Endothelial cell of umbilical vein (primary cell): ENCODE data around the gene HNRNPH2. TPM values are rescaled to one million over a fixed set of nuclear protein-coding genes. Genes with fewer than 3 reads are reported as not detected.

Experiments used
- BruUV-seq: library from RNA; stranded (reverse); fragments of 400-500 nt; replicated peaks from 2 replicates; lab custom pipeline; 2021; lab: Mats Ljungman, UMichigan
- CTCF ChIA-PET: fragments of 300-600, 350-600 bp; sonication (Branson Sonifier 250); formaldehyde crosslinking; loops from one replicate; lab custom pipeline; 2021; ENCODE audit warnings: antibody characterized with exemption, inconsistent platforms; lab: Charles Lee
- POLR2A ChIA-PET: fragments of 300-600, 350-600 bp; sonication (Branson Sonifier 250); formaldehyde crosslinking; loops from one replicate; lab custom pipeline; 2021; ENCODE audit warnings: antibody characterized with exemption, inconsistent platforms; lab: Charles Lee
- DNase-seq: peaks from one replicate; pipeline ENCODE4 v3.0.0-alpha.2; 2011; ENCODE audit warnings: low read depth, low spot score
- FAIRE-seq: peaks from 2 replicates; lab custom pipeline; 2011; peaks lifted over from hg19 to GRCh38; lab: Jason Lieb, UNC
- H2AFZ ChIP-seq: 2 replicates; pipeline ENCODE4 v1.6.0; 2012; ENCODE audit warnings: low read depth, low read length, control low read depth, inconsistent platforms
- H3K27ac ChIP-seq: 2 replicates; pipeline ENCODE4 v1.5.1; 2011; ENCODE audit warnings: low read depth, mild to moderate bottlenecking, control low read depth, low read length, moderate library complexity; ENCODE audit not compliant: insufficient read depth
- H3K27me3 ChIP-seq, 2 experiments: 2 replicates each; pipeline versions ENCODE4 v1.6.0 to v1.6.1; 2011; ENCODE audit warnings: low read length in 2 of 2, mixed read lengths in 1 of 2; ENCODE audit not compliant: control insufficient read depth in 2 of 2, insufficient read depth in 2 of 2
- H3K36me3 ChIP-seq, 2 experiments: 2 replicates in 1 of 2; 3 replicates in 1 of 2; pipeline ENCODE4 v1.5.1; 2011; ENCODE audit warnings: low read length in 2 of 2, mild to moderate bottlenecking in 1 of 2, moderate library complexity in 1 of 2; ENCODE audit not compliant: control insufficient read depth in 2 of 2, insufficient read depth in 2 of 2; ENCODE audit errors: extremely low read depth in 1 of 2
- H3K4me1 ChIP-seq: 3 replicates; pipeline ENCODE4 v1.5.1; 2011; ENCODE audit warnings: mild to moderate bottlenecking, low read length; ENCODE audit not compliant: control insufficient read depth, insufficient read depth; ENCODE audit errors: extremely low read depth
- H3K4me2 ChIP-seq: 2 replicates; pipeline ENCODE4 v1.6.1; 2011; ENCODE audit warnings: low read length, control low read depth, mixed read lengths; ENCODE audit not compliant: insufficient read depth
- H3K4me3 ChIP-seq, 3 experiments: fragments of 200-600 bp in 1 of 3; sonication (generic), shearing (Covaris generic) in 1 of 3; replicated peaks in 1 of 3; 2 replicates each; pipeline ENCODE4 v1.5.1; 2011 to 2016; ENCODE audit warnings: control low read depth in 3 of 3, low read length in 3 of 3, mild to moderate bottlenecking in 2 of 3, inconsistent platforms in 1 of 3, low read depth in 1 of 3, moderate library complexity in 1 of 3; ENCODE audit not compliant: insufficient read depth in 1 of 3
- H3K79me2 ChIP-seq: 2 replicates; pipeline ENCODE4 v1.6.0; 2012; ENCODE audit warnings: low read length, inconsistent platforms; ENCODE audit not compliant: control insufficient read depth, insufficient read depth
- H3K9ac ChIP-seq: replicated peaks from 2 replicates; pipeline ENCODE3; 2011; ENCODE audit warnings: low read length, control low read depth; ENCODE audit not compliant: insufficient read depth; ENCODE audit errors: extremely low read depth
- H3K9me1 ChIP-seq: replicated peaks from 3 replicates; pipeline ENCODE4 v1.6.0; 2011; ENCODE audit warnings: mild to moderate bottlenecking, low read length; ENCODE audit not compliant: control insufficient read depth, insufficient read depth; ENCODE audit errors: extremely low read depth
- H3K9me3 ChIP-seq: replicated peaks from 2 replicates; pipeline ENCODE4 v1.5.1; 2012; ENCODE audit warnings: low read length, inconsistent platforms; ENCODE audit not compliant: control insufficient read depth, insufficient read depth
- H4K20me1 ChIP-seq: replicated peaks from 2 replicates; pipeline ENCODE3; 2011; ENCODE audit warnings: mild to moderate bottlenecking, low read length; ENCODE audit not compliant: control insufficient read depth, insufficient read depth; ENCODE audit errors: extremely low read depth
- EZH2 ChIP-seq: IDR thresholded peaks from 2 replicates; pipeline ENCODE4 v1.6.1; 2012; ENCODE audit warnings: borderline replicate concordance, low read depth, mild to moderate bottlenecking, moderate library complexity, low read length, inconsistent platforms; ENCODE audit not compliant: severe bottlenecking
- FOS ChIP-seq: IDR thresholded peaks from 2 replicates; pipeline ENCODE4 v1.6.1; 2011; ENCODE audit warnings: mild to moderate bottlenecking, low read length, moderate library complexity, borderline replicate concordance; ENCODE audit not compliant: insufficient read depth
- GATA2 ChIP-seq: IDR thresholded peaks from 2 replicates; pipeline ENCODE4 v1.7.0; 2011; ENCODE audit warnings: low read depth, mild to moderate bottlenecking, moderate library complexity, mixed read lengths, low read length; ENCODE audit not compliant: insufficient read length, insufficient read depth
- JUN ChIP-seq: IDR thresholded peaks from 2 replicates; pipeline ENCODE4 v1.6.1; 2011; ENCODE audit warnings: borderline replicate concordance, low read depth; ENCODE audit not compliant: insufficient read length, insufficient read depth
- MAX ChIP-seq: IDR thresholded peaks from 2 replicates; pipeline ENCODE4 v1.6.1; 2011; ENCODE audit not compliant: insufficient read depth, insufficient read length
- MYC ChIP-seq: IDR thresholded peaks from one replicate; pipeline ENCODE4 v1.6.1; 2011; ENCODE audit warnings: mild to moderate bottlenecking, low read depth, low read length
- POLR2A ChIP-seq: IDR thresholded peaks from 2 replicates; pipeline ENCODE4 v1.6.1; 2012; ENCODE audit warnings: low read depth, mild to moderate bottlenecking, control low read depth, low read length
- POLR2AphosphoS5 ChIP-seq: IDR thresholded peaks from 2 replicates; pipeline ENCODE4 v1.6.1; 2012; ENCODE audit warnings: low read depth, mild to moderate bottlenecking, control low read depth, low read length, moderate library complexity; ENCODE audit not compliant: insufficient read depth
- dilution Hi-C: fragments of 300-500 bp; cut with MboI; formaldehyde crosslinking; loops from one replicate; pipeline ENCODE4 v1.15.0; 2019; ENCODE audit warnings: low sequenced_read_pairs; ENCODE audit not compliant: extremely low pct_ligation_motif_present
- intact Hi-C: fragments of 100-400 bp; cut with micrococcal nuclease; formaldehyde crosslinking; loops from one replicate; pipeline ENCODE4 v1.10.0; 2022
- polyA plus RNA-seq, 4 experiments: library from polyadenylated mRNA; depleted of rRNA in 3 of 4; stranded (reverse) in 3 of 4; unstranded in 1 of 4; fragments of >200 nt; gene quantifications; 2 replicates each; pipeline versions ENCODE4 v1.2.1 to v1.2.3, GENCODE V29; 2011 to 2012; ENCODE audit warnings: missing spikeins in 1 of 4
- total RNA-seq: library from RNA; stranded (reverse); gene quantifications from 2 replicates; pipeline ENCODE4 v1.2.3, GENCODE V29; 2021
- TF ChIP-seq, protein P1 (sequence below), 2 donors: IDR thresholded peaks; 1 replicate in 1 of 2; 2 replicates in 1 of 2; pipeline ENCODE4 v1.5.1; 2011; ENCODE audit warnings: low read length in 2 of 2, mild to moderate bottlenecking in 2 of 2, moderate library complexity in 2 of 2, control low read depth in 1 of 2, inconsistent platforms in 1 of 2, low read depth in 1 of 2; ENCODE audit not compliant: insufficient read depth in 1 of 2; ENCODE audit errors: extremely low read depth in 1 of 2

The HNRNPH2 gene
- total and polyA plus RNA-seq, 2 donors (not counting 3 experiments of a cell fraction or from before 2014, with no cell fraction given), result 29.3 to 59.1 TPM

DNA sequence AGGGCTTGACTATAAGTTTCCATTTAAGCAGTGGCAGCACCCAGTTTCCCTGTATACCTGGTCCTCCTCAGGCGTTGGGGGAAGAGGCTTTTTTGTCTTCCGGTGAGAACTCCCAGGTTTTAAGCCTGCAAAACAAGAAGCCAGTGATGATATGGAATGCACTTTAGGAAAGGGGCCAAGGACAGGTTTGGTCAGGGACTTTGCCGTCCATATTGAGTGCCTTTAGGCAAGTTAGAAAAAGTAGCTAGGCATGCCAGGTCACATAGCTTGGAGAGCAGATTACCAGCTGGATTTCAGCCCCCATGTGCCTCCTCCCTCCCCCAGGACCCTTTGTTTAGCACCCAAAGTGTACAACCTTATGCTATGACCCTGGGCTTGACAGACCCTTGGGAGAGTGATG is 45.9 kb upstream of the HNRNPH2 start:
- H3K4me1 ChIP-seq, result no peaks in the 10 kb centered on the region
- H3K36me3 ChIP-seq, result no peaks in the 10 kb centered on the region
- FAIRE-seq (no peak), DNase-seq (no peak)
- TF ChIP-seq EZH2 (no peak), MYC (no peak), GATA2 (no peak), FOS (no peak), POLR2AphosphoS5 (no peak), JUN (no peak), MAX (no peak), POLR2A (no peak)
- TF ChIP-seq, protein P1, sequence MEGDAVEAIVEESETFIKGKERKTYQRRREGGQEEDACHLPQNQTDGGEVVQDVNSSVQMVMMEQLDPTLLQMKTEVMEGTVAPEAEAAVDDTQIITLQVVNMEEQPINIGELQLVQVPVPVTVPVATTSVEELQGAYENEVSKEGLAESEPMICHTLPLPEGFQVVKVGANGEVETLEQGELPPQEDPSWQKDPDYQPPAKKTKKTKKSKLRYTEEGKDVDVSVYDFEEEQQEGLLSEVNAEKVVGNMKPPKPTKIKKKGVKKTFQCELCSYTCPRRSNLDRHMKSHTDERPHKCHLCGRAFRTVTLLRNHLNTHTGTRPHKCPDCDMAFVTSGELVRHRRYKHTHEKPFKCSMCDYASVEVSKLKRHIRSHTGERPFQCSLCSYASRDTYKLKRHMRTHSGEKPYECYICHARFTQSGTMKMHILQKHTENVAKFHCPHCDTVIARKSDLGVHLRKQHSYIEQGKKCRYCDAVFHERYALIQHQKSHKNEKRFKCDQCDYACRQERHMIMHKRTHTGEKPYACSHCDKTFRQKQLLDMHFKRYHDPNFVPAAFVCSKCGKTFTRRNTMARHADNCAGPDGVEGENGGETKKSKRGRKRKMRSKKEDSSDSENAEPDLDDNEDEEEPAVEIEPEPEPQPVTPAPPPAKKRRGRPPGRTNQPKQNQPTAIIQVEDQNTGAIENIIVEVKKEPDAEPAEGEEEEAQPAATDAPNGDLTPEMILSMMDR (IDR thresholded peaks at IDR 0.05; ENCODE audit: extremely low read depth in 1 of 2, insufficient read depth in 1 of 2, low read depth in 1 of 2, low read length in 2 of 2), result no peak
- no peak overlapping the region for H2AFZ ChIP-seq
- H3K4me2 ChIP-seq, result no peak overlapping the region
- no TSS peak for BruUV-seq
- dilution Hi-C loops, result no loop called here
- no peaks in the 10 kb centered on the region for H3K27me3 ChIP-seq
- H3K27ac ChIP-seq, result no peak overlapping the region
- ChIA-PET CTCF (no interaction called here), POLR2A (no interaction called here)
- H3K9me3 ChIP-seq, result no peaks in the 10 kb centered on the region
- no peak overlapping the region for H3K9ac ChIP-seq
- no peak overlapping the region for H3K4me3 ChIP-seq
- no peaks in the 10 kb centered on the region for H3K79me2 ChIP-seq
- intact Hi-C loops, result no loop called here
- no peaks in the 10 kb centered on the region for H3K9me1 ChIP-seq
- H4K20me1 ChIP-seq, result no peaks in the 10 kb centered on the region
